T-helper 2 cell treated with Interferon-gamma antibody and Interleukin-4, amounts not matched to agents 100 ng/mL and 5 ng/mL, for 36 hours (primary cell): ENCODE measurements around the gene P4HA1. TPM values are rescaled to one million over a fixed set of nuclear protein-coding genes. Genes with fewer than 3 reads are reported as not detected.

Source experiments
- intact Hi-C: fragments of 100-400 bp; cut with micrococcal nuclease; formaldehyde crosslinking; loops from one replicate; pipeline ENCODE4 v1.15.1; 2023
- total RNA-seq: library from RNA; stranded (reverse); gene quantifications from 2 replicates; pipeline ENCODE4 v1.2.3, GENCODE V29; 2022

Gene P4HA1
- total RNA-seq, 1 donor from 2014 or later = 32.6 TPM

GRCh38 chr10:73094986-73095480 is 1.6 kb downstream of the P4HA1 start:
- intact Hi-C loops = loop anchor here (5.0 kb wide), 2 partner anchors 402 to 1008 kb away; partner anchors contain the start of genes PPP3CB and SPOCK2

GRCh38 chr10:73093922-73094850 is 2.5 kb downstream of the P4HA1 start:
- intact Hi-C loops = no loop called here

GRCh38 chr10:73092830-73093229 is 3.8 kb downstream of the P4HA1 start:
- intact Hi-C loops = no loop called here

GRCh38 chr10:73088304-73088703 is 8.4 kb downstream of the P4HA1 start:
- intact Hi-C loops = no loop called here

- intact Hi-C loops = no loop called here
Measured at GRCh38 chr10:73086816-73087215, 9.8 kb downstream of the P4HA1 start.

- intact Hi-C loops = no loop called here
Measured at GRCh38 chr10:73084209-73084608, 12.5 kb downstream of the P4HA1 start.

GRCh38 chr10:73083221-73083620 is 13.4 kb downstream of the P4HA1 start:
- intact Hi-C loops = no loop called here

GRCh38 chr10:73079779-73080541 is 16.7 kb downstream of the P4HA1 start:
- intact Hi-C loops = no loop called here

- intact Hi-C loops = no loop called here
Measured at GRCh38 chr10:73076360-73077183, 20.1 kb downstream of the P4HA1 start.

- intact Hi-C loops = no loop called here
Measured at GRCh38 chr10:73075829-73076228, 20.8 kb downstream of the P4HA1 start.

GRCh38 chr10:73073627-73074026 is 23.0 kb downstream of the P4HA1 start:
- intact Hi-C loops = no loop called here

- intact Hi-C loops = loop anchor here (10.0 kb wide), 1 partner anchor 701 kb away; no protein-coding TSS in a partner anchor
Measured at GRCh38 chr10:73065441-73065840, 31.2 kb downstream of the P4HA1 start.

GRCh38 chr10:73061743-73062142 is 34.9 kb downstream of the P4HA1 start:
- intact Hi-C loops = loop anchor here (10.0 kb wide), 1 partner anchor 697 kb away; no protein-coding TSS in a partner anchor

- intact Hi-C loops = loop anchor here (10.0 kb wide), 1 partner anchor 696 kb away; no protein-coding TSS in a partner anchor
Measured at GRCh38 chr10:73060738-73061635, 35.7 kb downstream of the P4HA1 start.

GRCh38 chr10:73060173-73060572 is 36.5 kb downstream of the P4HA1 start:
- intact Hi-C loops = loop anchor here (10.0 kb wide), 1 partner anchor 695 kb away; no protein-coding TSS in a partner anchor

GRCh38 chr10:73058057-73058591 is 38.5 kb downstream of the P4HA1 start:
- intact Hi-C loops = no loop called here

GRCh38 chr10:73054286-73054685 is 42.4 kb downstream of the P4HA1 start:
- intact Hi-C loops = no loop called here

GRCh38 chr10:73053275-73053674 is 43.4 kb downstream of the P4HA1 start:
- intact Hi-C loops = no loop called here
